ENCODE measurements around the gene LRRC4. TPM values are rescaled to one million over a fixed set of nuclear protein-coding genes. Genes with fewer than 3 reads are reported as not detected.

Gene LRRC4
- total and polyA plus RNA-seq, 2 donors from 2014 or later, result 1.6 to 3.2 TPM

GRCh38 chr7:128059143-128059988 lies 28.1 kb upstream of the LRRC4 start:
- FAIRE-seq, result no peak
- Histone ChIP-seq H3K9me3 (ENCODE audit: control insufficient read depth in 2 of 3, insufficient read depth in 1 of 3, low read length in 3 of 3) (no peaks in the 10 kb centered on the region), H3K36me3 (ENCODE audit: control insufficient read depth in 2 of 3, insufficient read depth in 3 of 3, low read length in 3 of 3) (no peaks in the 10 kb centered on the region), H3K27ac (ENCODE audit: low read depth in 2 of 2, low read length in 2 of 2) (no peak overlapping the region), H3K9ac (ENCODE audit: low read length in 3 of 3) (no peak overlapping the region), H3K4me1 (ENCODE audit: control insufficient read depth in 2 of 3, insufficient read depth in 2 of 3, low read depth in 1 of 3, low read length in 3 of 3) (no peaks in the 10 kb centered on the region), H3K4me3 (ENCODE audit: low read length in 3 of 3) (no peak overlapping the region), H3K27me3 (ENCODE audit: control insufficient read depth, insufficient read depth, low read length) (no peaks in the 10 kb centered on the region)
- intact Hi-C loops (cut with DNase I), result no loop called here
- no peak for TF ChIP-seq CTCF (IDR thresholded peaks at IDR 0.05; ENCODE audit: borderline replicate concordance, extremely low read depth, insufficient read depth)
- no peak for DNase-seq

- H3K4me1 ChIP-seq (ENCODE audit: control insufficient read depth in 2 of 3, insufficient read depth in 2 of 3, low read depth in 1 of 3, low read length in 3 of 3), result peaks cover 0 to 2% (median 0%) of the 10 kb centered on the region in 3 donors
- H3K9me3 ChIP-seq (ENCODE audit: control insufficient read depth in 2 of 3, insufficient read depth in 1 of 3, low read length in 3 of 3), result no peaks in the 10 kb centered on the region
- no peaks in the 10 kb centered on the region for H3K36me3 ChIP-seq (ENCODE audit: control insufficient read depth in 2 of 3, insufficient read depth in 3 of 3, low read length in 3 of 3)
- H3K27me3 ChIP-seq (ENCODE audit: control insufficient read depth, insufficient read depth, low read length), result no peaks in the 10 kb centered on the region
- H3K9ac ChIP-seq (ENCODE audit: low read length in 3 of 3), result no peak overlapping the region
- H3K4me3 ChIP-seq (ENCODE audit: low read length in 3 of 3), result no peak overlapping the region
- DNase-seq, result no peak
- TF ChIP-seq CTCF (IDR thresholded peaks at IDR 0.05; ENCODE audit: borderline replicate concordance, extremely low read depth, insufficient read depth), result no peak
- no peak for FAIRE-seq
- no peak overlapping the region for H3K27ac ChIP-seq (ENCODE audit: low read depth in 2 of 2, low read length in 2 of 2)
- intact Hi-C loops (cut with DNase I), result no loop called here
Measured at GRCh38 chr7:128057909-128058308, 26.7 kb upstream of the LRRC4 start.

- Histone ChIP-seq H3K27me3 (ENCODE audit: control insufficient read depth, insufficient read depth, low read length) (no peaks in the 10 kb centered on the region), H3K9ac (ENCODE audit: low read length in 3 of 3) (no peak overlapping the region), H3K4me1 (ENCODE audit: control insufficient read depth in 2 of 3, insufficient read depth in 2 of 3, low read depth in 1 of 3, low read length in 3 of 3) (peaks cover 0 to 2% (median 0%) of the 10 kb centered on the region in 3 donors), H3K9me3 (ENCODE audit: control insufficient read depth in 2 of 3, insufficient read depth in 1 of 3, low read length in 3 of 3) (no peaks in the 10 kb centered on the region), H3K27ac (ENCODE audit: low read depth in 2 of 2, low read length in 2 of 2) (no peak overlapping the region), H3K36me3 (ENCODE audit: control insufficient read depth in 2 of 3, insufficient read depth in 3 of 3, low read length in 3 of 3) (no peaks in the 10 kb centered on the region), H3K4me3 (ENCODE audit: low read length in 3 of 3) (no peak overlapping the region)
- TF ChIP-seq CTCF (IDR thresholded peaks at IDR 0.05; ENCODE audit: borderline replicate concordance, extremely low read depth, insufficient read depth), result no peak
- no peak for FAIRE-seq
- DNase-seq, result no peak
- intact Hi-C loops (cut with DNase I), result no loop called here
Measured at GRCh38 chr7:128056901-128057300, 25.7 kb upstream of the LRRC4 start.

Measured in kidney (tissue), 14 donors.